GM06990 (cell line): ENCODE measurements around the gene NEURL2.

Experiments used
- DNase-seq: peaks from one replicate; pipeline ENCODE4 v3.0.0-alpha.2; 2011; ENCODE audit not compliant: insufficient read length; ENCODE audit errors: extremely low read depth
- H3K27me3 ChIP-seq: replicated peaks from 2 replicates; pipeline ENCODE4 v1.6.0; 2011; ENCODE audit warnings: low read length; ENCODE audit not compliant: control insufficient read depth, insufficient read depth
- H3K36me3 ChIP-seq: 2 replicates; pipeline ENCODE4 v1.5.1; 2011; ENCODE audit warnings: low read length; ENCODE audit not compliant: control insufficient read depth, insufficient read depth
- H3K4me3 ChIP-seq: replicated peaks from 2 replicates; pipeline ENCODE4 v1.5.1; 2011; ENCODE audit warnings: low read depth, mild to moderate bottlenecking, control low read depth, low read length
- TF ChIP-seq, protein P1 (sequence below): IDR thresholded peaks from 2 replicates; pipeline ENCODE4 v1.5.1; 2011; ENCODE audit warnings: low read length, control low read depth, mild to moderate bottlenecking, inconsistent platforms; ENCODE audit not compliant: insufficient read depth, poor library complexity, severe bottlenecking

NEURL2 gene

DNA sequence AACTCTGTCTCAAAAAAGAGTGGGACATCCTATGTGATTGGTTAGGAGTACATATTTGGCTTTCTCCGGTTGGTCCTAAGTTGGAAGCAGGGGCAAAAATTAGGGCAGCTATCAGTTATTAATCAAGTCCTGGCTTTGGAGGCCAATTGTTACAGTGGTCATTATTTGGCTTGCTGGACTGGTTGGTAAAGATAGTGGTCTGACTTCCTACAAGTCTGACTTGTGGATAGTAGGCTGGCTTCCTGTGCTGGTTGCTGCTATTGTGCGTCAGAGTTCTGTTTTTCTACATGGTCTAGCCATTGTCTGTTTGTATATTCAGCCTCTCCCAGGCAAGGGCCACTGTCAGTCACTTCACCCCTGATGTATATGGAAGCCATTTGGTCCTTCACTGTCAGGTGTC, 40.8 kb downstream of the NEURL2 start:
- Histone ChIP-seq H3K27me3 (no peaks in the 10 kb centered on the region), H3K36me3 (peaks cover 12% of the 10 kb centered on the region), H3K4me3 (no peak overlapping the region)
- DNase-seq: no peak
- TF ChIP-seq, protein P1, sequence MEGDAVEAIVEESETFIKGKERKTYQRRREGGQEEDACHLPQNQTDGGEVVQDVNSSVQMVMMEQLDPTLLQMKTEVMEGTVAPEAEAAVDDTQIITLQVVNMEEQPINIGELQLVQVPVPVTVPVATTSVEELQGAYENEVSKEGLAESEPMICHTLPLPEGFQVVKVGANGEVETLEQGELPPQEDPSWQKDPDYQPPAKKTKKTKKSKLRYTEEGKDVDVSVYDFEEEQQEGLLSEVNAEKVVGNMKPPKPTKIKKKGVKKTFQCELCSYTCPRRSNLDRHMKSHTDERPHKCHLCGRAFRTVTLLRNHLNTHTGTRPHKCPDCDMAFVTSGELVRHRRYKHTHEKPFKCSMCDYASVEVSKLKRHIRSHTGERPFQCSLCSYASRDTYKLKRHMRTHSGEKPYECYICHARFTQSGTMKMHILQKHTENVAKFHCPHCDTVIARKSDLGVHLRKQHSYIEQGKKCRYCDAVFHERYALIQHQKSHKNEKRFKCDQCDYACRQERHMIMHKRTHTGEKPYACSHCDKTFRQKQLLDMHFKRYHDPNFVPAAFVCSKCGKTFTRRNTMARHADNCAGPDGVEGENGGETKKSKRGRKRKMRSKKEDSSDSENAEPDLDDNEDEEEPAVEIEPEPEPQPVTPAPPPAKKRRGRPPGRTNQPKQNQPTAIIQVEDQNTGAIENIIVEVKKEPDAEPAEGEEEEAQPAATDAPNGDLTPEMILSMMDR: no peak

DNA sequence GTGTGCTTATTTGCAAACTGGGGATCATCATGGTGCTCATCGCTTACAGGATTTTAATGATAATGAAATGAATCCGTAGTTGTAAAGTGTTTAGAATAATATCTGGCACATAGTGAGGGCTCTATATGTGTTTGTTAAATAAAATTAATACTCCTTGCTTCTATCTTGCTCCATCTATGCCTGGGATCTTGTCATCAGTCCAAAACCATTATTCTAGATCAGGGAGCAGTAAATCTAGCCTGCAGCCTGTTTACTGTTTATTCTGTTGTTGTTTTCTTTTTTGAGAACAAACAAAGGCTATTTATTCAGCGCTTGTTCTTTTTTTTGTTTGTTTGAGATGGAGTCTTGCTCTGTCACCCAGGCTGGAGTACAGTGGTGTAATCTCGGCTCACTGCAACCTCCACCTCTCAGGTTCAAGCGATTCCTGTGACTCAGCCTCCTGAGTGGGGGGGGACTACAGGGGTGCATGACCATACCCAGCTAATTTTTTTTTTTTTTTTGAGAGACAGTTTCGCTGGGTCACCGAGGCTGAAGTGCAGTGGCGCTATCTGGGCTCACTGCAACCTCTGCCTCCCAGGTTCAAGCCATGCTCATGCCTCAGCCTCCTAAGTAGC, 41.9 kb downstream of the NEURL2 start:
- no peak for DNase-seq
- TF ChIP-seq, protein P1: no peak
- no peak overlapping the region for H3K4me3 ChIP-seq
- peaks cover 11% of the 10 kb centered on the region for H3K36me3 ChIP-seq
- H3K27me3 ChIP-seq: no peaks in the 10 kb centered on the region

DNA sequence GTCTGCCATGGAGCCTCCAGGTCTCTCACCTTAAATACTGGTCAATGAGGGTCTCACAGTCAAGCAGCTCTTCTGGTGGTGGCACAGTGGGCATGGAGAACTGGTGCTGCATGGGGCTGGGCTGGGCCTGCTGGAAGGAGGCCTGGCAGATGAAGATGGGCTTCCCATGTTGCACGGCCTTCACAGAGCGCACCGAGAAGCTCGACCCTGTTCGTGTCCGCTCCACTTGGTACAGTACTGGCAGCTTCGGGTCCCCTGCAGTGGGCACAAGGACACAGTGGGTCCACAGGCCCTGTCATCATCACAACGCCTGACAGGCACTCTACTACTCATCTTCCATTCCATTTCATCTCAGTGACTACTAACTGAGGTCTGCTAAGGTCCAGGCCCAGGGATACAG, 42.6 kb downstream of the NEURL2 start:
- no peaks in the 10 kb centered on the region for H3K27me3 ChIP-seq
- no peak overlapping the region for H3K4me3 ChIP-seq
- DNase-seq: no peak
- TF ChIP-seq, protein P1: no peak
- H3K36me3 ChIP-seq: peaks cover 17% of the 10 kb centered on the region

DNA sequence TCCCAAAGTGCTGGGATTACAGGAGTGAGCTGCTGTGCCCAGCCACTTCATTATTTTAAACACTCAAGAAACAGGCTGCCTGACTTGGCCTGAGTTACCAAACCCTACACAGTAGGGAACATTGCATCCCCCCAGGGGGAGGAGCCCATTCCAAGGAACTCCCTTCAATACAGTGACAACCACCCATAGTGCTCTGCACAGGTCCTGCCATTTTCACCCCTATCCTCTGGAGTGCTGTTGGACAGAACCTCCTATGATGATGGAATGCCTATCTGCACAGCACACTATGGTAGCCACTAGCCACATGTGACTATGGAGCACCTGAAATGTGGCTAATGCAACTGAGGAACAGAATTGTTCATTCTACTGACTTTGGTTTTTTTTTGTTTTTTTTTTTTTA, 45.6 kb downstream of the NEURL2 start:
- H3K27me3 ChIP-seq: no peaks in the 10 kb centered on the region
- no peak overlapping the region for H3K4me3 ChIP-seq
- no peak for DNase-seq
- TF ChIP-seq, protein P1: no peak
- peaks cover 19% of the 10 kb centered on the region for H3K36me3 ChIP-seq

DNA sequence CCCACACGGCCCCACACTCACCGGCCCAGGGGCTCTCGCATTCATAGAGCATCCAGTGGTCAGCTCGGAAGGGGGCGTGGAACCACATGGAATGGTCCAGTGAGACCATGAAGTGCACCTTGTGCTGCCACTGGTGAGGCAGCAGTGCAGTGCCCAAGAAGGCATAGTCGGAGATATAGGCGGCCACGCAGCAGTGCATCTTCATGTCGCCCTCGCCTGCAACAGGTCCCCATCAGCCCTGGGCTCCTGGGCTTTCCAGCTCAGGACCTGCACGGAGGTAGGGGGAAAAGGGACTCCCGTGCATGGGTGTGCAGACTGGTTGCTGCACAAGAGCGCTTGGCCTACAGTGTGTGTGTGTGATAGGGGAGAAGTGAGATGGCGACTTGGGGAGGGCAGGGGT, 47.5 kb downstream of the NEURL2 start:
- Histone ChIP-seq H3K36me3 (peaks cover 15% of the 10 kb centered on the region), H3K4me3 (no peak overlapping the region), H3K27me3 (no peaks in the 10 kb centered on the region)
- TF ChIP-seq, protein P1: no peak
- DNase-seq: no peak
